ENCODE data around the gene CCDC33.
A peak's percentile ranks its signal among the peaks of the same experiment; 100 is the strongest.

The CCDC33 gene

DNA sequence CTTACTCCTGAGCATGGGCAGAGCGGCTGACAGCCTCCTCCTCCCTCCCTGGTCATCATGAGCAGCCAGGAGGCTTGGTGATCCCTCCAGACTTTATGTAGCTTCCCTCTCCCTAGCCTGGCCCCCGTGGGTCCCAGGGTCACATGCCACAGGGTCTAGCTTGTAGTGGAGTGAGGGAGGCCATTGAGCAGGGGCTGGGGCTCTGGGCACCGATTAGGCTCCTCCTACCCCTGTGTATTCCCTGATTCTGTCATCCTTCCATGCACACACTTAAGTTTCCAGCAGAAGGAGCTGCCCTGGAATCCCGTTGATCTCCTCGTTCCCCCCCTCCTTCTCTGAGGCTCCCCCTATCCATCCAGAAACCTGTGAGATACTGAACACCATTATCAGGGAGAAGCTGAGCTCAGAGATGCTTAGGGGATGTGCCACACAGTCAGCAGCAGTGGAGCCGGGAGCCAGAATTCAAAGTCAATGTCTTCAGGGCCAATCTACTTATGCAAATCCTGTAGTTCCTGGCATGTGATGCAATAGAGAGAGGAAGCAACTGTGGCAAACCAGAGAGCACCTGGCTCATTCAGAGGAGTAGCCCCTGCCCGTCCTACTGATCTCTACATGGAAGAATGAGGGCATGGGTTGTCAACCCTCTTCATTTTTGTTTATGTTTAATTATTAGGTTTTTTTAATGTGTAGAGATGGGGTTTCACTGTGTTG is 17.2 kb downstream of the CCDC33 start:
- H3K27me3 ChIP-seq (ENCODE audit: control insufficient read depth in 1 of 2, insufficient read depth in 1 of 2, low read length in 2 of 2), result peaks cover 45 to 57% of the 10 kb centered on the region in 2 experiments
- no peaks in the 10 kb centered on the region for H3K9me3 ChIP-seq (ENCODE audit: control insufficient read depth, low read length)
- H2AK5ac ChIP-seq (ENCODE audit: low read length, severe bottlenecking), result no peak overlapping the region
- H3K4me2 ChIP-seq (ENCODE audit: low read length, poor library complexity, severe bottlenecking), result no peak overlapping the region
- no peak overlapping the region for H2BK5ac ChIP-seq (ENCODE audit: low read depth, low read length, poor library complexity, severe bottlenecking)
- no peak overlapping the region for H3K4ac ChIP-seq (ENCODE audit: low read depth in 1 of 2, low read length in 2 of 2)
- H4K8ac ChIP-seq (ENCODE audit: low read length), result no peak overlapping the region
- H2BK120ac ChIP-seq (ENCODE audit: low read depth, low read length), result no peak overlapping the region
- H3K4me1 ChIP-seq (ENCODE audit: control insufficient read depth, insufficient read depth, low read depth, low read length), result peaks cover 6% of the 10 kb centered on the region
- H2AFZ ChIP-seq (ENCODE audit: low read depth, low read length), result no peak overlapping the region
- no peak overlapping the region for H2BK15ac ChIP-seq (ENCODE audit: low read depth, poor library complexity, severe bottlenecking)
- H4K91ac ChIP-seq (ENCODE audit: low read length), result peak overlapping the region; percentile 10
- H3K79me1 ChIP-seq (replicated peaks; ENCODE audit: low read length, poor library complexity, severe bottlenecking), result no peaks in the 10 kb centered on the region
- H3K14ac ChIP-seq (ENCODE audit: low read length in 2 of 2), result no peak overlapping the region
- no peak overlapping the region for H3K27ac ChIP-seq (ENCODE audit: low read length, poor library complexity, severe bottlenecking)
- DNase-seq, result no peak
- H3K4me3 ChIP-seq (ENCODE audit: insufficient read depth in 1 of 2, low read depth in 1 of 2, low read length in 2 of 2), result no peak overlapping the region
- no peak overlapping the region for H3K23ac ChIP-seq (ENCODE audit: low read length in 2 of 2)
- 56% methylated on average over 6 of the region's 7 CpGs for WGBS
- no peak overlapping the region for H3K18ac ChIP-seq (ENCODE audit: low read depth in 1 of 2, low read length in 2 of 2)
- H3K36me3 ChIP-seq (ENCODE audit: control insufficient read depth in 1 of 2, insufficient read depth in 2 of 2, low read depth in 1 of 2, low read length in 2 of 2), result no peaks in the 10 kb centered on the region
- no peak overlapping the region for H3K9ac ChIP-seq (ENCODE audit: low read length)
- H2BK12ac ChIP-seq (ENCODE audit: low read length in 2 of 2), result no peak overlapping the region

GRCh38 chr15:74257105-74257504 is 21.0 kb downstream of the CCDC33 start:
- H3K23ac ChIP-seq (ENCODE audit: low read length in 2 of 2), result no peak overlapping the region
- no peaks in the 10 kb centered on the region for H3K9me3 ChIP-seq (ENCODE audit: control insufficient read depth, low read length)
- WGBS, result 79% methylated on average over 6 of the region's 6 CpGs
- no peak overlapping the region for H3K18ac ChIP-seq (ENCODE audit: low read depth in 1 of 2, low read length in 2 of 2)
- H2BK5ac ChIP-seq (ENCODE audit: low read depth, low read length, poor library complexity, severe bottlenecking), result no peak overlapping the region
- H3K27ac ChIP-seq (ENCODE audit: low read length, poor library complexity, severe bottlenecking), result no peak overlapping the region
- no peak overlapping the region for H2BK12ac ChIP-seq (ENCODE audit: low read length in 2 of 2)
- H3K79me1 ChIP-seq (replicated peaks; ENCODE audit: low read length, poor library complexity, severe bottlenecking), result no peaks in the 10 kb centered on the region
- H3K4me1 ChIP-seq (ENCODE audit: control insufficient read depth, insufficient read depth, low read depth, low read length), result peaks cover 13% of the 10 kb centered on the region
- H2BK120ac ChIP-seq (ENCODE audit: low read depth, low read length), result no peak overlapping the region
- DNase-seq, result no peak
- H4K91ac ChIP-seq (ENCODE audit: low read length), result no peak overlapping the region
- no peak overlapping the region for H3K4me2 ChIP-seq (ENCODE audit: low read length, poor library complexity, severe bottlenecking)
- H3K27me3 ChIP-seq (ENCODE audit: control insufficient read depth in 1 of 2, insufficient read depth in 1 of 2, low read length in 2 of 2), result peaks cover 79 to 80% of the 10 kb centered on the region in 2 experiments
- H3K14ac ChIP-seq (ENCODE audit: low read length in 2 of 2), result no peak overlapping the region
- H2BK15ac ChIP-seq (ENCODE audit: low read depth, poor library complexity, severe bottlenecking), result no peak overlapping the region
- no peak overlapping the region for H2AK5ac ChIP-seq (ENCODE audit: low read length, severe bottlenecking)
- no peak overlapping the region for H3K9ac ChIP-seq (ENCODE audit: low read length)
- no peak overlapping the region for H2AFZ ChIP-seq (ENCODE audit: low read depth, low read length)
- no peak overlapping the region for H3K4ac ChIP-seq (ENCODE audit: low read depth in 1 of 2, low read length in 2 of 2)
- H4K8ac ChIP-seq (ENCODE audit: low read length), result no peak overlapping the region
- no peaks in the 10 kb centered on the region for H3K36me3 ChIP-seq (ENCODE audit: control insufficient read depth in 1 of 2, insufficient read depth in 2 of 2, low read depth in 1 of 2, low read length in 2 of 2)
- no peak overlapping the region for H3K4me3 ChIP-seq (ENCODE audit: insufficient read depth in 1 of 2, low read depth in 1 of 2, low read length in 2 of 2)

GRCh38 chr15:74257623-74258022 is 21.5 kb downstream of the CCDC33 start:
- no peak for DNase-seq
- no peaks in the 10 kb centered on the region for H3K36me3 ChIP-seq (ENCODE audit: control insufficient read depth in 1 of 2, insufficient read depth in 2 of 2, low read depth in 1 of 2, low read length in 2 of 2)
- no peak overlapping the region for H2AFZ ChIP-seq (ENCODE audit: low read depth, low read length)
- H3K9me3 ChIP-seq (ENCODE audit: control insufficient read depth, low read length), result no peaks in the 10 kb centered on the region
- no peak overlapping the region for H3K23ac ChIP-seq (ENCODE audit: low read length in 2 of 2)
- H3K4me1 ChIP-seq (ENCODE audit: control insufficient read depth, insufficient read depth, low read depth, low read length), result peaks cover 8% of the 10 kb centered on the region
- no peak overlapping the region for H2AK5ac ChIP-seq (ENCODE audit: low read length, severe bottlenecking)
- no peak overlapping the region for H3K4me3 ChIP-seq (ENCODE audit: insufficient read depth in 1 of 2, low read depth in 1 of 2, low read length in 2 of 2)
- H3K27ac ChIP-seq (ENCODE audit: low read length, poor library complexity, severe bottlenecking), result no peak overlapping the region
- no peak overlapping the region for H4K8ac ChIP-seq (ENCODE audit: low read length)
- no peak overlapping the region for H2BK5ac ChIP-seq (ENCODE audit: low read depth, low read length, poor library complexity, severe bottlenecking)
- WGBS, result 80% methylated on average over 1 of the region's 1 CpG
- H3K4ac ChIP-seq (ENCODE audit: low read depth in 1 of 2, low read length in 2 of 2), result no peak overlapping the region
- H3K18ac ChIP-seq (ENCODE audit: low read depth in 1 of 2, low read length in 2 of 2), result no peak overlapping the region
- no peak overlapping the region for H3K14ac ChIP-seq (ENCODE audit: low read length in 2 of 2)
- H3K9ac ChIP-seq (ENCODE audit: low read length), result no peak overlapping the region
- H4K91ac ChIP-seq (ENCODE audit: low read length), result no peak overlapping the region
- H3K4me2 ChIP-seq (ENCODE audit: low read length, poor library complexity, severe bottlenecking), result no peak overlapping the region
- H2BK12ac ChIP-seq (ENCODE audit: low read length in 2 of 2), result no peak overlapping the region
- no peak overlapping the region for H2BK15ac ChIP-seq (ENCODE audit: low read depth, poor library complexity, severe bottlenecking)
- peaks cover 84% of the 10 kb centered on the region in 2 experiments for H3K27me3 ChIP-seq (ENCODE audit: control insufficient read depth in 1 of 2, insufficient read depth in 1 of 2, low read length in 2 of 2)
- H3K79me1 ChIP-seq (replicated peaks; ENCODE audit: low read length, poor library complexity, severe bottlenecking), result no peaks in the 10 kb centered on the region
- no peak overlapping the region for H2BK120ac ChIP-seq (ENCODE audit: low read depth, low read length)

DNA sequence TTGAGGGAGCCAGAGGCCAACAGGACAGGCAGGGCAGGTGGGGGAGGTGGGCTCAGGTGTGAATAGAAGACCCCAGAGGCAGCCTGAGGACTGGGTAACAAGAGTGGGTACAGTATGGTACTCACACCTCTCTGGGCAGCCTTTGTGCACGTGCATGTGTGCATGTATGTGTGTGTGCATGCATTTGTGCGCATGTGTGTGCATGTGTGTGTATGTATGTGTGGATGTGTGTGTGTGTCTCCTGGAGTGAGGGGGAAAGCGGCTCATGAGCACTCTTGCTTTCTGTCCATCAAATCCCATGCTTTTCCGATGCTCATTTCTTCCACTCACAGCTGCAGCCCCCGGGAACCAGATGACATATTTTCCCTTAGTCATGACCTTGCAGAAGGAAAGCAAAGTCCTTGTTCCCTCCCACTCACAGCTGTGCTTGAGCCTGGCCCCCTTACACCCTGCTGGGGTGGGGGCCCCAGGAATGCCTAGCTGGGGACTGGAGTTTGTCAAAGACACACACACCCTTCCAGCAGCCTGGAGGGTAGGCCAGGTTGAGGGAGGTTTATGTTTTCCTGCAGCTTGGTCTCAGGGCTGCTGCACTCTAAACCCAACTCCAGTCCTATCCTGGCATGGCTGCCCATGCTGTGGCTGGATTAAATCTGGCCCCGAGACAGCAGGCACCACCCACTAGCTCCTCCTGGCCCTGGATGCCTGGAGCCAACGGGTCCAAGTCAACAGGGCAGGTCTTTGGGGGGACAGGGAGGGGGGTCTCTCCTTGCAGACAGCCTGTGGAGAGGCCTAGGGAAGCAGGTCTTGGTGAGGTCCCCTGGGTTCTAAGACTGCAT is 22.5 kb downstream of the CCDC33 start:
- H2BK15ac ChIP-seq (ENCODE audit: low read depth, poor library complexity, severe bottlenecking), result no peak overlapping the region
- H2BK5ac ChIP-seq (ENCODE audit: low read depth, low read length, poor library complexity, severe bottlenecking), result no peak overlapping the region
- no peak overlapping the region for H3K23ac ChIP-seq (ENCODE audit: low read length in 2 of 2)

More for the DNA sequence above, 22.5 kb downstream of the CCDC33 start:
- Histone ChIP-seq H3K18ac (ENCODE audit: low read depth in 1 of 2, low read length in 2 of 2) (no peak overlapping the region), H2AK5ac (ENCODE audit: low read length, severe bottlenecking) (no peak overlapping the region), H3K79me1 (replicated peaks; ENCODE audit: low read length, poor library complexity, severe bottlenecking) (no peaks in the 10 kb centered on the region), H3K9ac (ENCODE audit: low read length) (no peak overlapping the region), H3K36me3 (ENCODE audit: control insufficient read depth in 1 of 2, insufficient read depth in 2 of 2, low read depth in 1 of 2, low read length in 2 of 2) (no peaks in the 10 kb centered on the region), H4K91ac (ENCODE audit: low read length) (no peak overlapping the region), H3K14ac (ENCODE audit: low read length in 2 of 2) (no peak overlapping the region), H4K8ac (ENCODE audit: low read length) (no peak overlapping the region), H3K4me1 (ENCODE audit: control insufficient read depth, insufficient read depth, low read depth, low read length) (peaks cover 8% of the 10 kb centered on the region), H3K27ac (ENCODE audit: low read length, poor library complexity, severe bottlenecking) (no peak overlapping the region), H2BK12ac (ENCODE audit: low read length in 2 of 2) (no peak overlapping the region), H3K4ac (ENCODE audit: low read depth in 1 of 2, low read length in 2 of 2) (no peak overlapping the region), H3K27me3 (ENCODE audit: control insufficient read depth in 1 of 2, insufficient read depth in 1 of 2, low read length in 2 of 2) (peaks cover 87 to 91% of the 10 kb centered on the region in 2 experiments), H3K4me3 (ENCODE audit: insufficient read depth in 1 of 2, low read depth in 1 of 2, low read length in 2 of 2) (no peak overlapping the region), H3K9me3 (ENCODE audit: control insufficient read depth, low read length) (no peaks in the 10 kb centered on the region), H2BK120ac (ENCODE audit: low read depth, low read length) (no peak overlapping the region), H2AFZ (ENCODE audit: low read depth, low read length) (no peak overlapping the region), H3K4me2 (ENCODE audit: low read length, poor library complexity, severe bottlenecking) (no peak overlapping the region)
- DNase-seq, result no peak
- WGBS, result 62% methylated on average over 7 of the region's 7 CpGs
